OCI-LY3 (cell line): Measurements from ENCODE around the gene COX8A.

Experiments used
- CTCF ChIP-seq: fragments of 200-600, 300-600 bp; sonication (generic); IDR thresholded peaks from 2 replicates; pipeline ENCODE4 v1.5.1; 2014; ENCODE audit warnings: antibody characterized with exemption, low read length, low read depth
- EZH2phosphoT487 ChIP-seq: fragments of 200-600 bp; shearing (Covaris generic); IDR thresholded peaks from 2 replicates; pipeline ENCODE4 v1.6.1; 2018; ENCODE audit warnings: antibody characterized with exemption, mixed run types, low read depth

GRCh38 chr11:63999349-64000025 lies 25.1 kb downstream of the COX8A start:
- TF ChIP-seq CTCF: no peak
- TF ChIP-seq EZH2phosphoT487: no peak
